SJSA1 (cell line): ENCODE measurements around the gene COL8A2. TPM values are rescaled to one million over a fixed set of nuclear protein-coding genes. Genes with fewer than 3 reads are reported as not detected.

Experiments
- total RNA-seq: library from RNA; depleted of rRNA; stranded (reverse); fragments of >200 nt; shearing (Covaris generic); gene quantifications from 2 replicates; pipeline ENCODE4 v1.2.3, GENCODE V29; 2014; rRNA removed

COL8A2 gene
- total RNA-seq, 1 experiment from 2014 or later, result 1.1 TPM

Other genes with a start within 250 kb of the COL8A2 start
- gene AGO1, start 242.0 kb downstream of the COL8A2 start, total RNA-seq, result 3.4 and 7.9 TPM in 2 replicates
- gene AGO3, start 194.1 kb downstream of the COL8A2 start, total RNA-seq, result 15.6 and 15.7 TPM in 2 replicates
- gene TEKT2, start 41.1 kb downstream of the COL8A2 start, total RNA-seq, result not detected in 2 replicates
- 48.8 and 72.0 TPM in 2 replicates for gene ADPRS, start 36.3 kb downstream of the COL8A2 start, total RNA-seq
- 134 and 167 TPM in 2 replicates for gene TRAPPC3, start 24.3 kb upstream of the COL8A2 start, total RNA-seq
- gene MAP7D1, start 30.9 kb upstream of the COL8A2 start, total RNA-seq, result 191 and 218 TPM in 2 replicates
- 61.6 and 66.1 TPM in 2 replicates for gene THRAP3, start 99.2 kb upstream of the COL8A2 start, total RNA-seq
- gene SH3D21, start 181.1 kb upstream of the COL8A2 start, total RNA-seq, result 0.78 and 1.5 TPM in 2 replicates
- 103 and 159 TPM in 2 replicates for gene EVA1B, start 198.4 kb upstream of the COL8A2 start, total RNA-seq